Spleen (tissue), 11 donors: ENCODE measurements around the gene ZNF385B. TPM values are rescaled to one million over a fixed set of nuclear protein-coding genes. Genes with fewer than 3 reads are reported as not detected.

Source experiments
- DNase-seq: peaks from one replicate; pipeline ENCODE4 v3.0.0-alpha.2; 2020
- H3K27ac ChIP-seq, 8 donors: fragments of 200-600 bp; sonication (generic) in 7 of 8; 1 replicate in 4 of 8; 2 replicates in 4 of 8; pipeline versions ENCODE4 v1.5.0 to v1.8.0; 2016 to 2021; ENCODE audit warnings: inconsistent platforms in 4 of 8, mild to moderate bottlenecking in 4 of 8, moderate library complexity in 1 of 8
- H3K27me3 ChIP-seq, 7 donors: fragments of 200-600 bp; sonication (generic) in 6 of 7; replicated peaks in 1 of 7; 1 replicate in 4 of 7; 2 replicates in 3 of 7; pipeline versions ENCODE4 v1.5.0 to v1.8.0; 2016 to 2021; ENCODE audit warnings: inconsistent platforms in 3 of 7, mild to moderate bottlenecking in 1 of 7
- H3K36me3 ChIP-seq, 6 donors: fragments of 200-600 bp; sonication (generic) in 5 of 6; 1 replicate in 4 of 6; 2 replicates in 2 of 6; pipeline versions ENCODE4 v1.5.0 to v1.8.0; 2016 to 2021; ENCODE audit warnings: inconsistent platforms in 2 of 6
- H3K4me1 ChIP-seq, 6 donors: fragments of 200-600 bp; sonication (generic) in 5 of 6; 1 replicate in 3 of 6; 2 replicates in 3 of 6; pipeline versions ENCODE4 v1.5.0 to v1.8.0; 2016 to 2021; ENCODE audit warnings: inconsistent platforms in 3 of 6
- H3K4me3 ChIP-seq, 8 donors: fragments of 200-600 bp; sonication (generic) in 7 of 8; 1 replicate in 4 of 8; 2 replicates in 4 of 8; pipeline versions ENCODE4 v1.5.0 to v1.8.0; 2016 to 2021; ENCODE audit warnings: inconsistent platforms in 4 of 8, mild to moderate bottlenecking in 4 of 8, moderate library complexity in 2 of 8
- H3K9me3 ChIP-seq, 8 donors: fragments of 200-600 bp; sonication (generic) in 7 of 8; 1 replicate in 4 of 8; 2 replicates in 4 of 8; pipeline versions ENCODE4 v1.5.0 to v1.8.0; 2016 to 2021; ENCODE audit warnings: inconsistent platforms in 4 of 8
- POLR2A ChIP-seq, 3 donors: fragments of 450-650 bp; IDR thresholded peaks; one replicate each; pipeline ENCODE4 v1.5.1; 2017; ENCODE audit warnings: antibody characterized with exemption in 3 of 3, mild to moderate bottlenecking in 1 of 3
- POLR2AphosphoS5 ChIP-seq, 3 donors: sonication (generic); formaldehyde crosslinking; IDR thresholded peaks; one replicate each; pipeline ENCODE4 v1.5.1; 2017; ENCODE audit warnings: antibody characterized with exemption in 3 of 3
- WGBS, 5 donors: extraction: QIAGEN DNeasy Blood & Tissue Kit in 3 of 5; methylation state at CpG; one replicate each; pipeline versions ENCODE4 v1.1.5 to v1.1.7; 2013 to 2018; 5-methylcytosine and 5-hydroxymethylcytosine counted together
- intact Hi-C: fragments of 100-400 bp; cut with DNase I; formaldehyde crosslinking; loops from one replicate; pipeline ENCODE4 v1.15.0; 2023; ENCODE audit warnings: low total_unique reads
- polyA plus RNA-seq, 3 donors: library from polyadenylated mRNA; stranded (reverse); fragments of 200-250 nt; gene quantifications; one replicate each; pipeline ENCODE4 v1.2.1, GENCODE V29; 2013
- total RNA-seq, 7 donors: library from RNA; depleted of rRNA in 3 of 7; stranded (reverse); fragments of >200 nt in 3 of 7; fragmentation: NEBNext Ultra II Directional in 4 of 7; extraction: Animal tissue kit (Norgen Biotek cat#: 25700) in 4 of 7; gene quantifications; one replicate each; pipeline versions ENCODE4 v1.1.0 to v1.2.1, GENCODE V29; 2016 to 2021
- TF ChIP-seq, protein P1 (sequence below), 11 experiments: fragments of 200-600 bp in 7 of 11; fragments of 450-650 bp in 4 of 11; sonication (generic) in 4 of 11; IDR thresholded peaks in 8 of 11; conservative IDR thresholded peaks in 3 of 11; 1 replicate in 7 of 11; 2 replicates in 4 of 11; pipeline versions ENCODE4 v1.4.0 to v1.8.0; 2016 to 2021; ENCODE audit warnings: antibody characterized with exemption in 11 of 11, inconsistent platforms in 4 of 11, mild to moderate bottlenecking in 1 of 11
- donor health status: healthy with polysubstance abuse.
- donor health status: DM: no; HTN: no; CAD: no; lungs with moderate emphysema.
- donor health status: DM: no; HTN: no; CAD: no.
- donor health status: Bipolar disorder and iron deficiency.
- donor health status: healthy.
- donor health status: DM: no; HTN: no; CAD: no.
- donor health status: DM: yes; HTN: yes; CAD: no.

The ZNF385B gene
- total and polyA plus RNA-seq, 10 donors = 0.03 to 4.3 (median 0.37) TPM; not detected in 3

DNA sequence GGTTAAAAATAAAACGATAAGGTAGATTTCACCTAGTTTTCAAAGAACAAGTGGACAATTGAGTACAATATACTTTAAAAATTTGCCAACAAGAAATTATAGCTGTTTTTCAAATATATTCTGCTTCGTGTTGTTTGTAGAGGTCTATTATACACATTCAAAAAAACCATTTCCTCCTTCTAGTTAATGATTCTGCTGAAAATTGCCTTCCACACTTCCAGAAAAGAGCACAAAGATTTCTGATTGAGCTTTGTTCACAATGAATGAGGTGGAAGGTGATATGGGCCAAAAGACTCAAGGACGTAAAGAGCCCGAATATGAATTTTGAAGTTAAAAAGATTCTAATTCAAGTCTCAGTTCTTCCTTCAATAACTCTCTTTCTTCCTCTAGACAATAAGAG, 319.8 kb downstream of the ZNF385B start:
- intact Hi-C loops = no loop called here
- no peak for DNase-seq
- no peak for TF ChIP-seq POLR2A (IDR thresholded peaks at IDR 0.05)
- TF ChIP-seq POLR2AphosphoS5 (IDR thresholded peaks at IDR 0.05) = no peak
- TF ChIP-seq, protein P1, sequence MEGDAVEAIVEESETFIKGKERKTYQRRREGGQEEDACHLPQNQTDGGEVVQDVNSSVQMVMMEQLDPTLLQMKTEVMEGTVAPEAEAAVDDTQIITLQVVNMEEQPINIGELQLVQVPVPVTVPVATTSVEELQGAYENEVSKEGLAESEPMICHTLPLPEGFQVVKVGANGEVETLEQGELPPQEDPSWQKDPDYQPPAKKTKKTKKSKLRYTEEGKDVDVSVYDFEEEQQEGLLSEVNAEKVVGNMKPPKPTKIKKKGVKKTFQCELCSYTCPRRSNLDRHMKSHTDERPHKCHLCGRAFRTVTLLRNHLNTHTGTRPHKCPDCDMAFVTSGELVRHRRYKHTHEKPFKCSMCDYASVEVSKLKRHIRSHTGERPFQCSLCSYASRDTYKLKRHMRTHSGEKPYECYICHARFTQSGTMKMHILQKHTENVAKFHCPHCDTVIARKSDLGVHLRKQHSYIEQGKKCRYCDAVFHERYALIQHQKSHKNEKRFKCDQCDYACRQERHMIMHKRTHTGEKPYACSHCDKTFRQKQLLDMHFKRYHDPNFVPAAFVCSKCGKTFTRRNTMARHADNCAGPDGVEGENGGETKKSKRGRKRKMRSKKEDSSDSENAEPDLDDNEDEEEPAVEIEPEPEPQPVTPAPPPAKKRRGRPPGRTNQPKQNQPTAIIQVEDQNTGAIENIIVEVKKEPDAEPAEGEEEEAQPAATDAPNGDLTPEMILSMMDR (IDR thresholded peaks at IDR 0.05 in 8 of 11, conservative IDR thresholded peaks at IDR 0.05 in 3 of 11) = no peak
- Histone ChIP-seq H3K4me3 (no peak overlapping the region), H3K4me1 (no peaks in the 10 kb centered on the region), H3K9me3 (peaks cover 0 to 10% (median 8%) of the 10 kb centered on the region in 8 donors), H3K36me3 (no peaks in the 10 kb centered on the region), H3K27ac (no peak overlapping the region), H3K27me3 (no peaks in the 10 kb centered on the region)
- WGBS, 5 donors = 68 to 88% (median 78%) methylated on average over 4 of the region's 4 CpGs

DNA sequence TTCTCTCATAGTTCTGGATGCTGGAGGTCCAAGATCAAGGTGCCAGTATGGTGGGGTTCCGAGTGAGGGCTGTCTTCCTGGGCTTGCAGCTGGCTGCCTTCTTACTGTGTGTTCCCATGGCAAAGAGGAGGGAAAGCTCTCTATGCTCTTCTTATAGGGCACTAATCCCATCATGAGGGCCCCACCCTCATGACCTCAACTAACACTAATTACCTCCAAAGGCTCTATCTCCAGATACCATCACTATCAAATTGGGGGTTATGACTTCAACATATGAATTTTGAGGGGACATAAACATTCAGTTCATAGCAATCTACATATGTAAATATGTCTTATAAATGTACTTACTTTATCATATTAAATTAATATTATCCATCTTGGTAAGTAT, 322.3 kb downstream of the ZNF385B start:
- Histone ChIP-seq H3K4me3 (no peak overlapping the region), H3K27me3 (no peaks in the 10 kb centered on the region), H3K9me3 (peaks cover 0 to 10% (median 8%) of the 10 kb centered on the region in 8 donors), H3K27ac (no peak overlapping the region), H3K36me3 (no peaks in the 10 kb centered on the region), H3K4me1 (no peaks in the 10 kb centered on the region)
- TF ChIP-seq, protein P1 (IDR thresholded peaks at IDR 0.05 in 8 of 11, conservative IDR thresholded peaks at IDR 0.05 in 3 of 11) = no peak
- TF ChIP-seq POLR2A (IDR thresholded peaks at IDR 0.05) (no peak), POLR2AphosphoS5 (IDR thresholded peaks at IDR 0.05) (no peak)
- intact Hi-C loops = no loop called here
- WGBS, 5 donors = 60 to 96% (median 90%) methylated on average over 1 of the region's 1 CpG
- no peak for DNase-seq

DNA sequence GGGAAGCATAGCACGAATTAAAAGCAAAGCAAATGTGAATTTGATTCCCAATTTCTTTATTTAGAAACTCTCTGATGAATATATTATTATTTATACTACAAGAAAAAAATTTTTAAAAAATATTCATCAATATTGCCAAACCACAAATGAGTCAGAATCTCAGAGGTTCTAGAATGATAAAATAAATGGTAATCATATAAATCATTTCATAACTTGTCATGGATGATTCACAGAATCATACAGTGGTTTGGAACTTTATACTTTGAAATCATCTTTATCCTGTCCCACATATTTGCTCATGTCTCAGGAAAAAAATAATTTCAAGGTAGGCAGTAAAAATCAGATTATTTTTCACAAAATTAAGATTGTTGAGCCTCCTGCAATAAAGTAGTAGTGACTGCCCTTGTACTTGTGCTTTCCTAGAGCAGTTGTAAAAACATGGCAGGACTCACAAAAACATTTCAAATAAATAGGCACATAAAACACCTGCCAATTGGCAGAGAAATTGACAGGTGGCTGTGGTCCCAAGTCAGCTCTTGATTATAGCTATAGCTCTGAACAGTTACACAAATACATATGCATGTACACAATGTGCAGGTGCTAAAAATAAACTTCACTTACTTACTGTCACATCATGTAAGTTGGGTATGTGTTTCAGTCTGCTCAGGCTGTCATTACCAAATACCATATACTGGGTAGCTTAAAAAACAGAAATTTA, 322.8 kb downstream of the ZNF385B start:
- peaks cover 0 to 10% (median 8%) of the 10 kb centered on the region in 8 donors for H3K9me3 ChIP-seq
- TF ChIP-seq, protein P1 (IDR thresholded peaks at IDR 0.05 in 8 of 11, conservative IDR thresholded peaks at IDR 0.05 in 3 of 11) = no peak
- TF ChIP-seq POLR2AphosphoS5 (IDR thresholded peaks at IDR 0.05) (no peak), POLR2A (IDR thresholded peaks at IDR 0.05) (no peak)
- H3K27me3 ChIP-seq = no peaks in the 10 kb centered on the region
- no peak overlapping the region for H3K27ac ChIP-seq
- WGBS, 5 donors = 54 to 81% (median 66%) methylated on average over 1 of the region's 1 CpG
- no peak overlapping the region for H3K4me3 ChIP-seq
- no peak for DNase-seq
- no peaks in the 10 kb centered on the region for H3K36me3 ChIP-seq
- no peaks in the 10 kb centered on the region for H3K4me1 ChIP-seq
- intact Hi-C loops = no loop called here

DNA sequence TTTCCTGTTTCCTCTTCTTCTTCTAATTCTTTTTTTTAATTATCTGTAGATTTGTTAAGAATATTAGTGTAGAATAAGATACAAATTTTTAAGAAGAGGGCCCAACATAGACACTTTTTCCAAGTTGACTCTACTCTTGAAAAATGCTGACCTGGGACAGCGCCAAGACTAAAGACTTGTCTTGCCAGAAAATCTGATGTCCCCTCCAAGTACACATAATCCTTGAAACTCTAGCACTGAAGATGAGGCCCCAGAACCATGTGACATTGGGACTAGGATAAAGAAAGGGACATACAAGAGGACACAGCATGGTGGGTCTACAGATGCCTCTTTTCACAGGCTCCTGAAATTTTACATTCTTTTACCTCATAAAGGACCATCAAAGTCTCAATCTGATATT, 325.2 kb downstream of the ZNF385B start:
- H3K4me1 ChIP-seq = no peaks in the 10 kb centered on the region
- no peaks in the 10 kb centered on the region for H3K36me3 ChIP-seq
- intact Hi-C loops = no loop called here
- no peaks in the 10 kb centered on the region for H3K27me3 ChIP-seq
- no peak overlapping the region for H3K27ac ChIP-seq
- no peak overlapping the region for H3K4me3 ChIP-seq
- WGBS, 5 donors = 87 to 94% (median 93%) methylated on average over 1 of the region's 1 CpG
- TF ChIP-seq, protein P1 (IDR thresholded peaks at IDR 0.05 in 8 of 11, conservative IDR thresholded peaks at IDR 0.05 in 3 of 11) = no peak
- TF ChIP-seq POLR2AphosphoS5 (IDR thresholded peaks at IDR 0.05) (no peak), POLR2A (IDR thresholded peaks at IDR 0.05) (no peak)
- DNase-seq = no peak
- peaks cover 0 to 10% (median 8%) of the 10 kb centered on the region in 8 donors for H3K9me3 ChIP-seq
